OCI-LY7 (cell line): Measurements from ENCODE around the gene MAP3K7CL. TPM values are rescaled to one million over a fixed set of nuclear protein-coding genes. Genes with fewer than 3 reads are reported as not detected.

Source experiments
- BruUV-seq: library from RNA; stranded (reverse); fragments of 400-500 nt; replicated peaks from 2 replicates; lab custom pipeline; 2021; lab: Mats Ljungman, UMichigan
- CTCF ChIA-PET: fragments of 300-600 bp; sonication (Branson Sonifier 250); formaldehyde crosslinking; loops from one replicate; lab custom pipeline; 2022; ENCODE audit warnings: antibody characterized with exemption; ENCODE audit not compliant: unreplicated experiment; lab: Charles Lee
- POLR2A ChIA-PET: fragments of 300-600 bp; sonication (Branson Sonifier 250); formaldehyde crosslinking; loops from one replicate; lab custom pipeline; 2022; ENCODE audit warnings: antibody characterized with exemption; lab: Charles Lee
- DNase-seq: peaks from one replicate; pipeline ENCODE4 v3.0.0-alpha.2; 2015; ENCODE audit warnings: low spot score
- H2AFZ ChIP-seq: fragments of 200-600 bp; sonication (generic), shearing (Covaris generic); 2 replicates; pipeline ENCODE4 v1.6.1; 2014; ENCODE audit warnings: mild to moderate bottlenecking, antibody characterized with exemption, low read length, moderate library complexity
- H3K27ac ChIP-seq: fragments of 200-600 bp; sonication (generic); 2 replicates; pipeline ENCODE4 v1.5.1; 2014; ENCODE audit warnings: mixed run types, low read depth, mild to moderate bottlenecking, moderate library complexity, low read length, inconsistent platforms; ENCODE audit not compliant: poor library complexity, severe bottlenecking
- H3K36me3 ChIP-seq: fragments of 200-600 bp; sonication (generic); 2 replicates; pipeline ENCODE4 v1.6.1; 2014; ENCODE audit warnings: mild to moderate bottlenecking, antibody characterized with exemption, low read length, moderate library complexity, mixed read lengths; ENCODE audit not compliant: insufficient read depth
- H3K4me1 ChIP-seq: fragments of 200-600 bp; sonication (generic); 2 replicates; pipeline ENCODE4 v1.5.1; 2014; ENCODE audit warnings: mild to moderate bottlenecking, low read length; ENCODE audit not compliant: insufficient read depth, poor library complexity, severe bottlenecking
- H3K4me2 ChIP-seq: fragments of 200-600 bp; sonication (generic); 2 replicates; pipeline ENCODE4 v1.6.1; 2014; ENCODE audit warnings: mild to moderate bottlenecking, low read length
- H3K4me3 ChIP-seq: fragments of 200-600 bp; sonication (generic); 2 replicates; pipeline ENCODE4 v1.5.1; 2014; ENCODE audit warnings: mild to moderate bottlenecking, low read depth, low read length; ENCODE audit not compliant: poor library complexity, severe bottlenecking
- H3K79me2 ChIP-seq: fragments of 200-600 bp; sonication (generic); 2 replicates; pipeline ENCODE4 v1.6.1; 2016; ENCODE audit warnings: low read depth, mild to moderate bottlenecking, low read length, moderate library complexity, mixed read lengths; ENCODE audit not compliant: insufficient read depth
- H3K9me2 ChIP-seq: fragments of 200-600 bp; sonication (generic); 2 replicates; pipeline ENCODE4 v1.6.1; 2016; ENCODE audit warnings: mild to moderate bottlenecking, low read length, mixed read lengths; ENCODE audit not compliant: insufficient read depth
- H3K9me3 ChIP-seq: fragments of 200-600 bp; sonication (generic); 2 replicates; pipeline ENCODE4 v1.6.1; 2014; ENCODE audit warnings: mild to moderate bottlenecking, mixed run types, low read length, mixed read lengths
- H4K20me1 ChIP-seq: fragments of 200-600 bp; sonication (generic); 2 replicates; pipeline ENCODE4 v1.6.1; 2014; ENCODE audit warnings: mild to moderate bottlenecking, antibody characterized with exemption, low read length, moderate library complexity, mixed read lengths; ENCODE audit not compliant: insufficient read depth
- CTCF ChIP-seq: fragments of 200-600 bp; sonication (generic); conservative IDR thresholded peaks from 2 replicates; pipeline ENCODE4 v1.5.1; 2014; ENCODE audit warnings: mild to moderate bottlenecking, antibody characterized with exemption, low read length, moderate library complexity, mixed read lengths
- EZH2phosphoT487 ChIP-seq: fragments of 200-600 bp; sonication (generic); IDR thresholded peaks from 2 replicates; pipeline ENCODE4 v1.6.1; 2018; ENCODE audit warnings: low read depth, borderline replicate concordance, mild to moderate bottlenecking, mixed run types, antibody characterized with exemption, low read length, moderate library complexity, mixed read lengths
- intact Hi-C: fragments of 100-400 bp; cut with micrococcal nuclease; formaldehyde crosslinking; loops from one replicate; pipeline ENCODE4 v1.10.0; 2022; ENCODE audit not compliant: unreplicated experiment
- total RNA-seq, 2 experiments: library from RNA; depleted of rRNA in 1 of 2; stranded (reverse); fragments of >200 nt in 1 of 2; shearing (Covaris generic) in 1 of 2; gene quantifications; 2 replicates each; pipeline ENCODE4 v1.2.3, GENCODE V29; 2014 to 2022

The MAP3K7CL gene
- total RNA-seq, 2 experiments from 2014 or later = 7.8 to 13.0 TPM

- H4K20me1 ChIP-seq = no peaks in the 10 kb centered on the region
- peaks cover 22% of the 10 kb centered on the region for H3K4me1 ChIP-seq
- no peaks in the 10 kb centered on the region for H3K79me2 ChIP-seq
- no peaks in the 10 kb centered on the region for H3K9me2 ChIP-seq
- DNase-seq = no peak
- H2AFZ ChIP-seq = peak overlapping the region; percentile 20; the same call in 1 of the 2 replicates
- no peak overlapping the region for H3K4me2 ChIP-seq
- intact Hi-C loops = no loop called here
- no TSS peak for BruUV-seq
- no peaks in the 10 kb centered on the region for H3K9me3 ChIP-seq
- TF ChIP-seq CTCF (no peak), EZH2phosphoT487 (no peak)
- H3K27ac ChIP-seq = no peak overlapping the region
- ChIA-PET POLR2A (interaction anchor here (0.6 to 4.5 kb wide), 17 partner anchors 8 to 189 kb away, joined by 3 to 23 read pairs (median 3); partner anchors contain the start of genes CCT8 and USP16), CTCF (no interaction called here)
- H3K4me3 ChIP-seq = no peak overlapping the region
- H3K36me3 ChIP-seq = no peaks in the 10 kb centered on the region
Observed at GRCh38 chr21:29115899-29116298, 14.5 kb upstream of the MAP3K7CL start.

DNA sequence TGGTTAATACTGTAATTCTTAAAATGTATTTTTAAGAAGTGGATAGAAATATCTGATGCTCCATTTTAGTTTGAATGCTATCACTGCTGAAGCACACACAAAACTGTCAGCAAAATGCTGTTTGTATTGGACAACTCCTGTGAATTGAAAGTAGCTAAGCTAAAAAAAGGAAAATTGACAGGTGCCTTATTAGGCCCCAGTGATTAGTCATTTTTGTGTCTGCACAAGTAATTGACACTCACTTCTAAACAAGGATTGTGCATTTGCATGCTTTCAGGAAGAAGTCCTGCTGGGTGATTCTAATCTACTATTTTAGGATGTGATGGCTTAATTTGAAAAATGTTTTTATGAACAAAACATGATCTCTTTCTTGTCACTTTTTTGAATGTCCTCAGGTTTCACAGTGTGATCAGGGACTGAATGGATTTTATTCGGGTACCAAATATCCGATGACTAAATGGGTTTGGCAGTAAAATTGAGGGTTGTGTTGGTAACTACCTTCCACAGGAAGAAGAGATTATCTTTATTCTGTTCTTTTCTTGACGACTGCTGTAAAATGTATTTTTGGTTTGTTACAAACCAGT lies 13.0 kb upstream of the MAP3K7CL start:
- no TSS peak for BruUV-seq
- Histone ChIP-seq H3K4me1 (peaks cover 38% of the 10 kb centered on the region), H2AFZ (peak overlapping the region; percentile 90), H3K36me3 (no peaks in the 10 kb centered on the region), H4K20me1 (no peaks in the 10 kb centered on the region), H3K9me2 (no peaks in the 10 kb centered on the region), H3K27ac (peak overlapping the region; percentile 32), H3K9me3 (no peaks in the 10 kb centered on the region), H3K4me2 (peak overlapping the region; percentile 69), H3K79me2 (no peaks in the 10 kb centered on the region), H3K4me3 (peak overlapping the region; percentile 35)
- POLR2A ChIA-PET = interaction anchor here (1.2 to 4.5 kb wide), 5 partner anchors 8 to 188 kb away, joined by 3 to 23 read pairs (median 7); partner anchors contain the start of gene CCT8
- DNase-seq = peak; percentile 29
- no peak for TF ChIP-seq CTCF
- no peak for TF ChIP-seq EZH2phosphoT487
- CTCF ChIA-PET = no interaction called here
- intact Hi-C loops = no loop called here

- peak overlapping the region; percentile 54 for H3K4me3 ChIP-seq
- DNase-seq = peak; percentile 66
- TF ChIP-seq EZH2phosphoT487 (no peak), CTCF (no peak)
- peaks cover 45% of the 10 kb centered on the region for H3K4me1 ChIP-seq
- ChIA-PET POLR2A (interaction anchor here (0.6 to 2.6 kb wide), 8 partner anchors 11 to 588 kb away, joined by 3 to 10 read pairs (median 4); no protein-coding TSS in a partner anchor), CTCF (no interaction called here)
- H3K27ac ChIP-seq = peak overlapping the region; percentile 41
- H3K79me2 ChIP-seq = no peaks in the 10 kb centered on the region
- no peaks in the 10 kb centered on the region for H3K36me3 ChIP-seq
- no peaks in the 10 kb centered on the region for H3K9me3 ChIP-seq
- no peaks in the 10 kb centered on the region for H4K20me1 ChIP-seq
- H2AFZ ChIP-seq = peak overlapping the region; percentile 64
- peak overlapping the region; percentile 64 for H3K4me2 ChIP-seq
- H3K9me2 ChIP-seq = no peaks in the 10 kb centered on the region
- BruUV-seq = no TSS peak
- intact Hi-C loops = loop anchor here (5.0 kb wide), 1 partner anchor 176 kb away; the partner anchor contains the start of gene BACH1
Observed at GRCh38 chr21:29121759-29122158, 8.7 kb upstream of the MAP3K7CL start.
